ENCODE measurements around the gene TP53TG5.
A peak's percentile ranks its signal among the peaks of the same experiment; 100 is the strongest.

DNA sequence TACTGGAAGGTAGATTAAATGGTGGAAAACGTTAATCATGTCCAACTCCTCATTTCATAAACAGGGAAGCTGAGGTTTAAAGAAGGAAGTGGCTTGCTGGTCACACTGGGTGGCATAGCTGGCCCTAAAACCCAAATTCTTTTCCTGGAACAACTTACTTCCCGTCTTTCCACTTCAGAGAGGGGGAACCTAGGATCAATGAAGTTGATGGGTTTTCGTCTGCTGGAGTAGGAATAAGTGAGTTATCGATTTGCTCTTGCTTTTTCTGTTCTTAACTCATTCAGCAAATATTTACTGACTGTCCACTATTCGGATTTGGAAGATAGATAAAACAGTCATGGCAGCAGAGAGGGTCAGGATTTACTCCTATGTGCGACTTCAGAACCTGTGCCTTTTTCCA lies 16.3 kb downstream of the TP53TG5 start:
- TF ChIP-seq, protein P1, sequence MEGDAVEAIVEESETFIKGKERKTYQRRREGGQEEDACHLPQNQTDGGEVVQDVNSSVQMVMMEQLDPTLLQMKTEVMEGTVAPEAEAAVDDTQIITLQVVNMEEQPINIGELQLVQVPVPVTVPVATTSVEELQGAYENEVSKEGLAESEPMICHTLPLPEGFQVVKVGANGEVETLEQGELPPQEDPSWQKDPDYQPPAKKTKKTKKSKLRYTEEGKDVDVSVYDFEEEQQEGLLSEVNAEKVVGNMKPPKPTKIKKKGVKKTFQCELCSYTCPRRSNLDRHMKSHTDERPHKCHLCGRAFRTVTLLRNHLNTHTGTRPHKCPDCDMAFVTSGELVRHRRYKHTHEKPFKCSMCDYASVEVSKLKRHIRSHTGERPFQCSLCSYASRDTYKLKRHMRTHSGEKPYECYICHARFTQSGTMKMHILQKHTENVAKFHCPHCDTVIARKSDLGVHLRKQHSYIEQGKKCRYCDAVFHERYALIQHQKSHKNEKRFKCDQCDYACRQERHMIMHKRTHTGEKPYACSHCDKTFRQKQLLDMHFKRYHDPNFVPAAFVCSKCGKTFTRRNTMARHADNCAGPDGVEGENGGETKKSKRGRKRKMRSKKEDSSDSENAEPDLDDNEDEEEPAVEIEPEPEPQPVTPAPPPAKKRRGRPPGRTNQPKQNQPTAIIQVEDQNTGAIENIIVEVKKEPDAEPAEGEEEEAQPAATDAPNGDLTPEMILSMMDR (IDR thresholded peaks at IDR 0.05) = no peak
- peak in 1 of 3 donors; percentile 26 for TF ChIP-seq POLR2AphosphoS5 (IDR thresholded peaks at IDR 0.05)

All from breast epithelium (tissue), 3 donors.